CD8-positive, alpha-beta memory T cell (primary cell): Measurements from ENCODE around the gene CSNK1G2. TPM values are rescaled to one million over a fixed set of nuclear protein-coding genes. Genes with fewer than 3 reads are reported as not detected.

Source experiments
- CTCF ChIA-PET: fragments of 350-600 bp; sonication (Branson Sonifier 250); formaldehyde crosslinking; loops from one replicate; lab custom pipeline; 2021; ENCODE audit warnings: antibody characterized with exemption; lab: Charles Lee
- POLR2A ChIA-PET: fragments of 350-600 bp; sonication (Branson Sonifier 250); formaldehyde crosslinking; loops from one replicate; lab custom pipeline; 2021; ENCODE audit warnings: antibody characterized with exemption; lab: Charles Lee
- DNase-seq, 5 donors: peaks; one replicate each; pipeline versions ENCODE4 v3.0.0 to v3.0.0-alpha.2; 2020 to 2022; ENCODE audit warnings: mixed read lengths in 1 of 5
- H3K27ac ChIP-seq: one replicate; pipeline ENCODE4 v1.7.0; 2013; ENCODE audit warnings: low read depth, mild to moderate bottlenecking, low read length, moderate library complexity
- H3K27me3 ChIP-seq: 2 replicates; pipeline ENCODE4 v1.7.0; 2013; ENCODE audit warnings: low read length, mild to moderate bottlenecking; ENCODE audit not compliant: insufficient read depth, poor library complexity, severe bottlenecking
- H3K36me3 ChIP-seq: 2 replicates; pipeline ENCODE4 v1.7.0; 2013; ENCODE audit warnings: mild to moderate bottlenecking, low read length, moderate library complexity; ENCODE audit not compliant: insufficient read depth
- H3K4me1 ChIP-seq: 2 replicates; pipeline ENCODE4 v1.7.0; 2013; ENCODE audit warnings: mild to moderate bottlenecking, low read length, moderate library complexity; ENCODE audit not compliant: insufficient read depth
- H3K4me3 ChIP-seq: 2 replicates; pipeline ENCODE4 v1.7.0; 2013; ENCODE audit warnings: mild to moderate bottlenecking, low read length
- H3K9me3 ChIP-seq: 2 replicates; pipeline ENCODE4 v1.7.0; 2013; ENCODE audit warnings: mild to moderate bottlenecking, low read length
- H3K27ac Mint-ChIP-seq, 8 donors: one replicate each; pipeline ENCODE4 v1.8.0; 2020 to 2021; ENCODE audit warnings: mixed read lengths in 8 of 8, mild to moderate bottlenecking in 6 of 8, inconsistent platforms in 3 of 8, moderate library complexity in 3 of 8
- H3K27me3 Mint-ChIP-seq, 2 donors: one replicate each; pipeline ENCODE4 v1.8.0; 2020 to 2021; ENCODE audit warnings: mixed read lengths in 2 of 2, mild to moderate bottlenecking in 1 of 2, moderate library complexity in 1 of 2
- H3K36me3 Mint-ChIP-seq, 3 donors: one replicate each; pipeline ENCODE4 v1.8.0; 2020 to 2021; ENCODE audit warnings: mixed read lengths in 3 of 3, inconsistent platforms in 1 of 3, mild to moderate bottlenecking in 1 of 3
- H3K4me1 Mint-ChIP-seq, 3 donors: one replicate each; pipeline ENCODE4 v1.8.0; 2020 to 2021; ENCODE audit warnings: mixed read lengths in 3 of 3, inconsistent platforms in 1 of 3, mild to moderate bottlenecking in 1 of 3
- H3K4me3 Mint-ChIP-seq, 7 donors: one replicate each; pipeline ENCODE4 v1.8.0; 2020 to 2021; ENCODE audit warnings: mixed read lengths in 7 of 7, mild to moderate bottlenecking in 6 of 7, moderate library complexity in 4 of 7, inconsistent platforms in 2 of 7
- H3K9me3 Mint-ChIP-seq, 5 donors: one replicate each; pipeline ENCODE4 v1.8.0; 2020 to 2022; ENCODE audit warnings: mixed read lengths in 5 of 5, mild to moderate bottlenecking in 3 of 5, moderate library complexity in 2 of 5, inconsistent platforms in 1 of 5
- polyA plus RNA-seq: library from polyadenylated mRNA; unstranded; fragments of 300-500 nt; fragmentation: Illumina TruSeq; gene quantifications from one replicate; pipeline ENCODE4 v1.2.3, GENCODE V29; 2021
- total RNA-seq, 2 experiments: library from RNA; stranded (reverse); gene quantifications; one replicate each; pipeline ENCODE4 v1.2.3, GENCODE V29; 2021

Gene CSNK1G2
- total and polyA plus RNA-seq, 3 experiments from 2014 or later: 58.2 to 63.5 (median 62.1) TPM

DNA sequence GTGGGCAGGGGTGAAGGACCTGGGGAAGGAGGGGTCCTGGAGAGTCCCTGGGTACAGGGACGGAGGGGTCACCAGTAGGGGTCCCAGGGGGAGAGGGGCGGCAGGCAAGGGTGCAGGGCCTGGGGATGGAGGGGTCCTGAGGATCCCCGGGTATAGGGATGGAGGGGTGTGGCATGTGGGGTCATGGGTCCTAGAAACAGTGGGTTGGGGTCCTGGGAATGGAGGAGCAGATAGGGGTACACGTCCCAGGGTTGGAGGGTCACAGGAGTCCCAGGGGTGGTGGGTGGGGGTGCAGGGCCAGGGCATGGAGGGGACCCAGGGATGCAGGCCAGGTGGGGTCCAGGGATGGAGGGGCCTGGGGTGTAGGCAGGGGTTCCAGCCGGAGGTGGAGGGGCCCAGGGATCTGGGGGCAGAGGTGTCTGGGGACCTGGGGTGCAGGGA, 73.2 kb downstream of the CSNK1G2 start:
- no peak overlapping the region for H3K27ac ChIP-seq
- H3K27me3 ChIP-seq: no peaks in the 10 kb centered on the region
- DNase-seq: no peak
- Mint-ChIP-seq H3K4me1 (peaks cover 5 to 21% (median 11%) of the 10 kb centered on the region in 3 donors), H3K27ac (peak overlapping the region in 5 of 8 donors; percentile 9 to 78 (median 60)), H3K27me3 (peaks cover 0 to 1% of the 10 kb centered on the region in 2 donors), H3K4me3 (peak overlapping the region in 5 of 7 donors; percentile 25 to 82 (median 39)), H3K9me3 (no peaks in the 10 kb centered on the region), H3K36me3 (peaks cover 0 to 8% (median 0%) of the 10 kb centered on the region in 3 donors)
- ChIA-PET POLR2A (no interaction called here), CTCF (no interaction called here)
- H3K9me3 ChIP-seq: no peaks in the 10 kb centered on the region
- H3K36me3 ChIP-seq: no peaks in the 10 kb centered on the region
- no peak overlapping the region for H3K4me3 ChIP-seq
- peaks cover 6% of the 10 kb centered on the region for H3K4me1 ChIP-seq

- H3K4me3 ChIP-seq: no peak overlapping the region
- ChIA-PET CTCF (no interaction called here), POLR2A (no interaction called here)
- no peaks in the 10 kb centered on the region for H3K9me3 Mint-ChIP-seq
- H3K9me3 ChIP-seq: no peaks in the 10 kb centered on the region
- peak overlapping the region; percentile 1 for H3K27ac ChIP-seq
- peaks cover 0 to 8% (median 0%) of the 10 kb centered on the region in 3 donors for H3K36me3 Mint-ChIP-seq
- H3K27ac Mint-ChIP-seq: peak overlapping the region in 4 of 8 donors; percentile 9 to 83 (median 65)
- peaks cover 10 to 29% (median 13%) of the 10 kb centered on the region in 3 donors for H3K4me1 Mint-ChIP-seq
- H3K27me3 Mint-ChIP-seq: peaks cover 0 to 1% of the 10 kb centered on the region in 2 donors
- no peaks in the 10 kb centered on the region for H3K36me3 ChIP-seq
- H3K4me3 Mint-ChIP-seq: peak overlapping the region; percentile 45 to 88 (median 66)
- DNase-seq: peak in 4 of 5 donors; percentile 21 to 62 (median 34)
- H3K4me1 ChIP-seq: peaks cover 6% of the 10 kb centered on the region
- H3K27me3 ChIP-seq: no peaks in the 10 kb centered on the region
Measured at GRCh38 chr19:2014731-2015607, 74.0 kb downstream of the CSNK1G2 start.

GRCh38 chr19:2015608-2015950, 74.6 kb downstream of the CSNK1G2 start, which contains the start of gene BTBD2:
Gene BTBD2, minus strand, starts transcription at chr19:2015714. Its CDS starts 11 bp downstream, at chr19:2015703.
- Mint-ChIP-seq H3K36me3 (peaks cover 0 to 8% (median 0%) of the 10 kb centered on the region in 3 donors), H3K27ac (peak within 1 kb of the TSS in 7 of 8 donors; percentile 26 to 83 (median 72)), H3K4me1 (peaks cover 10 to 29% (median 13%) of the 10 kb centered on the region in 3 donors), H3K9me3 (no peaks in the 10 kb centered on the region), H3K27me3 (peaks cover 0 to 1% of the 10 kb centered on the region in 2 donors), H3K4me3 (peak within 1 kb of the TSS; percentile 57 to 88 (median 73))
- H3K4me1 ChIP-seq: peaks cover 6% of the 10 kb centered on the region
- no peaks in the 10 kb centered on the region for H3K36me3 ChIP-seq
- no peaks in the 10 kb centered on the region for H3K9me3 ChIP-seq
- H3K27ac ChIP-seq: peak within 1 kb of the TSS; percentile 1
- H3K27me3 ChIP-seq: no peaks in the 10 kb centered on the region
- POLR2A ChIA-PET: no interaction called here
- CTCF ChIA-PET: no interaction called here
- DNase-seq: peak in 4 of 5 donors; percentile 24 to 62 (median 33)
- no peak within 1 kb of the TSS for H3K4me3 ChIP-seq

GRCh38 chr19:2016041-2016807, 75.3 kb downstream of the CSNK1G2 start:
- no peaks in the 10 kb centered on the region for H3K27me3 ChIP-seq
- Mint-ChIP-seq H3K9me3 (no peaks in the 10 kb centered on the region), H3K27ac (peak overlapping the region in 7 of 8 donors; percentile 26 to 83 (median 62)), H3K36me3 (peaks cover 0 to 8% (median 0%) of the 10 kb centered on the region in 3 donors), H3K27me3 (no peaks in the 10 kb centered on the region), H3K4me3 (peak overlapping the region; percentile 20 to 81 (median 73)), H3K4me1 (peaks cover 10 to 29% (median 13%) of the 10 kb centered on the region in 3 donors)
- CTCF ChIA-PET: interaction anchor here (1.2 kb wide), 1 partner anchor 119 kb away, joined by 4 read pairs; no protein-coding TSS in a partner anchor
- peak; percentile 30 to 78 (median 52) for DNase-seq
- peaks cover 6% of the 10 kb centered on the region for H3K4me1 ChIP-seq
- no peaks in the 10 kb centered on the region for H3K36me3 ChIP-seq
- H3K4me3 ChIP-seq: no peak overlapping the region
- H3K27ac ChIP-seq: no peak overlapping the region
- POLR2A ChIA-PET: no interaction called here
- H3K9me3 ChIP-seq: no peaks in the 10 kb centered on the region

DNA sequence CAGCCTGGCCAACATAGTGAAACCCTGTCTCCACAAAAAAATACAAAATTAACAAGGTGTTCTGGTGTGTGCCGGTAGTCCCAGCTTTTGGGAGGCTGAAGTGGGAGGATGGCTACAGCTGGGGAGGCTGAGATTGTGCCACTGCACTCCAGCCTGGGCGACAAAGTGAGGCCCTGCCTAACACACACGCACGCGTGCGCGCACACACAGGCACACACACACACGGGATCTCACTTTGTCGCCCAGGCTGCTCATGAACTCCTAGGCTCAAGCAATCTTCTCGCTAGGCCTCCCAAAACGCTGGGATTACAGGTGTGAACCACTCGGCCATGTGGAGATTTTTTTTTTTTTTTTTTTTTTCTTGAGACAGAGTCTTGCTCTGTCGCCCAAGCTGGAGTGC, 77.8 kb downstream of the CSNK1G2 start:
- Mint-ChIP-seq H3K36me3 (no peaks in the 10 kb centered on the region), H3K4me1 (peaks cover 4 to 12% (median 6%) of the 10 kb centered on the region in 3 donors), H3K27me3 (no peaks in the 10 kb centered on the region), H3K27ac (no peak overlapping the region), H3K4me3 (no peak overlapping the region), H3K9me3 (no peaks in the 10 kb centered on the region)
- Histone ChIP-seq H3K4me1 (peaks cover 6% of the 10 kb centered on the region), H3K9me3 (no peaks in the 10 kb centered on the region), H3K36me3 (no peaks in the 10 kb centered on the region), H3K27me3 (no peaks in the 10 kb centered on the region), H3K27ac (no peak overlapping the region), H3K4me3 (no peak overlapping the region)
- ChIA-PET CTCF (interaction anchor here (0.7 to 4.0 kb wide), 12 partner anchors 13 to 143 kb away, joined by 3 to 19 read pairs (median 4); partner anchors contain the start of gene MKNK2), POLR2A (interaction anchor here (0.6 to 0.7 kb wide), 3 partner anchors 24 to 92 kb away, joined by 3 to 8 read pairs (median 3); no protein-coding TSS in a partner anchor)
- no peak for DNase-seq

DNA sequence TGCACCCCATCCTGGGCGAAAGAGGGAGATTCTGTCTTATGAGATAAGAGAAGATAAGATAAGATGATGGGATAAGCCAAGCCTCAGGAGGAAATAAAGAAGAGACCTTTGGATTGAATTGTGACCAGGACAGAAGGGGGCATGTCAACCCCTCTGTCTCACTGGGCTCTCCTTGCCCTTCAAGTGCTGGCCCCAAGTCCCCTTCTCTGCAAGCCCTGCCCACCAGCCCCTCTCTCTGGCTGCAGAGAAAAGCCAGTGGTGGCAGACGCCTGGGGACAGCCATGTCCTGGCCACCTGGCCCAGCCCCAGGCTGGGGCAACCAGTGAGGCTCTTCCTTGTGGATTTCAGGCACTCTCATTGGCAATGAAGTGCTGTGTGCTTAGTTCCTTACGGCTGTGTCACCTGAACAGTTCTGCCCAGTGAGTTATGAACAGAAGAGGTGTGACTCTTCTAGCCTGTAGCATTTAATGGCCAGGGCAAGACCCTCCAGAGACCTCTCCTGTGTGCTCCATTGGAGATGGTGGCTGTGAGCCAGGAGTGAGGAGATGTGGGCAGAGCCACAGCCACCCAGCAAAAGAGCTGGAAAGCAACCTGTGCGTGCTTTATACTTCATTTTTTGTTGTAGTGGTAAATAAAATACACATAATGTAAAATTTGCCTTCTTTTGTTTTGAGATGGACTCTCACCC, 80.6 kb downstream of the CSNK1G2 start:
- Histone ChIP-seq H3K27ac (no peak overlapping the region), H3K4me1 (no peaks in the 10 kb centered on the region), H3K4me3 (no peak overlapping the region), H3K27me3 (no peaks in the 10 kb centered on the region), H3K36me3 (no peaks in the 10 kb centered on the region), H3K9me3 (no peaks in the 10 kb centered on the region)
- H3K27me3 Mint-ChIP-seq: no peaks in the 10 kb centered on the region
- DNase-seq: no peak
- no peaks in the 10 kb centered on the region for H3K9me3 Mint-ChIP-seq
- ChIA-PET POLR2A (no interaction called here), CTCF (interaction anchor here (1.9 kb wide), 1 partner anchor 27 kb away, joined by 4 read pairs; no protein-coding TSS in a partner anchor)
- no peak overlapping the region for H3K27ac Mint-ChIP-seq
- no peak overlapping the region for H3K4me3 Mint-ChIP-seq
- no peaks in the 10 kb centered on the region for H3K36me3 Mint-ChIP-seq
- H3K4me1 Mint-ChIP-seq: peaks cover 2 to 8% (median 6%) of the 10 kb centered on the region in 3 donors

- CTCF ChIA-PET: no interaction called here
- H3K36me3 ChIP-seq: no peaks in the 10 kb centered on the region
- no peaks in the 10 kb centered on the region for H3K27me3 Mint-ChIP-seq
- no peaks in the 10 kb centered on the region for H3K4me1 ChIP-seq
- POLR2A ChIA-PET: no interaction called here
- no peak overlapping the region for H3K27ac ChIP-seq
- no peaks in the 10 kb centered on the region for H3K27me3 ChIP-seq
- no peak overlapping the region for H3K4me3 ChIP-seq
- no peak for DNase-seq
- peaks cover 2 to 8% (median 6%) of the 10 kb centered on the region in 3 donors for H3K4me1 Mint-ChIP-seq
- H3K9me3 Mint-ChIP-seq: no peaks in the 10 kb centered on the region
- no peaks in the 10 kb centered on the region for H3K9me3 ChIP-seq
- peak overlapping the region in 1 of 8 donors; percentile 66 for H3K27ac Mint-ChIP-seq
- H3K36me3 Mint-ChIP-seq: no peaks in the 10 kb centered on the region
- no peak overlapping the region for H3K4me3 Mint-ChIP-seq
Measured at GRCh38 chr19:2022289-2022688, 81.3 kb downstream of the CSNK1G2 start.
